HG02610 (cell line): Measurements from ENCODE around the gene AGFG2.
"Not testable (repeated sequence)": the region's sequence is repeated elsewhere in the genome, so short reads cannot be mapped to it uniquely, and the experiment has no call there.

Experiments used
- ATAC-seq: cut with Tn5 transposase; IDR thresholded peaks from one replicate; pipeline ENCODE4 v1.9.1; 2021; ENCODE audit warnings: mild to moderate bottlenecking, moderate library complexity; ENCODE audit not compliant: unreplicated experiment

The AGFG2 gene, protein sequence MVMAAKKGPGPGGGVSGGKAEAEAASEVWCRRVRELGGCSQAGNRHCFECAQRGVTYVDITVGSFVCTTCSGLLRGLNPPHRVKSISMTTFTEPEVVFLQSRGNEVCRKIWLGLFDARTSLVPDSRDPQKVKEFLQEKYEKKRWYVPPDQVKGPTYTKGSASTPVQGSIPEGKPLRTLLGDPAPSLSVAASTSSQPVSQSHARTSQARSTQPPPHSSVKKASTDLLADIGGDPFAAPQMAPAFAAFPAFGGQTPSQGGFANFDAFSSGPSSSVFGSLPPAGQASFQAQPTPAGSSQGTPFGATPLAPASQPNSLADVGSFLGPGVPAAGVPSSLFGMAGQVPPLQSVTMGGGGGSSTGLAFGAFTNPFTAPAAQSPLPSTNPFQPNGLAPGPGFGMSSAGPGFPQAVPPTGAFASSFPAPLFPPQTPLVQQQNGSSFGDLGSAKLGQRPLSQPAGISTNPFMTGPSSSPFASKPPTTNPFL

DNA sequence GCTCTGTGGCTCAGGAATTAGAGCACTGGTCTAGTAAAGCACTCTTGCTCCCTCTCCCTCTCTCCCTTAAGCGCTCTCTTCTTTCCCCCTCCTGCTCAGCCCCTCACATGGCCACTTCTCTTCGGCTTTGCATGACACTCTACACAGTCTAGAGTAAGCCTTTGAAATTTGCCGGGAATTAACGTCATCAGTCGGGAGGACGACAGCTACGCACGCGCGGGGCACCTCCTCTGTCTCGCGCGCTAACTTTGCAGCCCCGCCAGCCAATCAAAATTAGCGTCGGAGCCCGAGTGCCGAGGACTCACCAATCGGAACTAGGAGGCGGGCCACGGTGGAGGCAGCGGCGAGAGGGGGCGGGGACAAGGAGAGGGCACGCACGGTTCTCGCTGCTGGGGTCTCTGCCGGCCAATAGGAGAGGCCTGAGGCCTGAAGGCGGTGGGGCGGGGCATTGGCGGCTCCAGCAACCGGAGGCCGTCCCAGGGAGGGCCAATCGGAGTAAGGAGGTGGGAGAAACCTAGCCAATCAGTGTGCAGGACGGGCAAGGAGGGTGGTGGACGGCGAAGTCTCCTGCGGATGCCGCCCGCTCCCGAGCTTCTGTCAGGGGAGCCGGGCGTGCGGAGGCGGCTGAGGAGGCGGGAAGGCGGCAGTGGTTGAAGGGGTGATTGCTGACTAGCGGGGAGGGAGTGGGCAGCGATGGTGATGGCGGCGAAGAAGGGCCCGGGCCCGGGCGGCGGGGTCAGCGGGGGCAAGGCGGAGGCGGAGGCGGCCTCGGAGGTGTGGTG, at the start of gene AGFG2:
AGFG2 (plus strand) TSS at position 550 of the 782 bp plus-strand sequence; CDS start at position 694, 144 bp downstream.
- ATAC-seq = peak; percentile 94

DNA sequence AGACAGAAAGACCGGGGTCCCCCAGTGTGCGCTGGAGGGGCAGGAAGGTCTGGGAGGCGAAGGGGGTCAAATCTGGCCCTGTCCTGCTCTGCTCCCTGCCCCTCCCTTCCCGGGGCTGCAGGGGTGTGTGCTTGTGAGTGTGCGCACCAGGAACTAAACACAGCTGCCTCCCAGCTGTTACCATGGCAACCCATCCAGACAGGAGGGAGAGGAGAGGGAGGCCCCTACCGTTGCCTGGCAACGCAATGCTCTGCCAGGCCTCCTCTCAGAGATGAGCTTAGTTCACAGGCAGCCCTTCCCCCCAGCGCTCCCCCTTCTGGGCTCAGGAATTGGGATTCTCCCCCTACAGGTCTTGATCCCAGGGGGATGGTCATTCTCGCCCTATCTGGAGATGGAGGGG, 49.2 kb upstream of the AGFG2 start:
- ATAC-seq = no peak

DNA sequence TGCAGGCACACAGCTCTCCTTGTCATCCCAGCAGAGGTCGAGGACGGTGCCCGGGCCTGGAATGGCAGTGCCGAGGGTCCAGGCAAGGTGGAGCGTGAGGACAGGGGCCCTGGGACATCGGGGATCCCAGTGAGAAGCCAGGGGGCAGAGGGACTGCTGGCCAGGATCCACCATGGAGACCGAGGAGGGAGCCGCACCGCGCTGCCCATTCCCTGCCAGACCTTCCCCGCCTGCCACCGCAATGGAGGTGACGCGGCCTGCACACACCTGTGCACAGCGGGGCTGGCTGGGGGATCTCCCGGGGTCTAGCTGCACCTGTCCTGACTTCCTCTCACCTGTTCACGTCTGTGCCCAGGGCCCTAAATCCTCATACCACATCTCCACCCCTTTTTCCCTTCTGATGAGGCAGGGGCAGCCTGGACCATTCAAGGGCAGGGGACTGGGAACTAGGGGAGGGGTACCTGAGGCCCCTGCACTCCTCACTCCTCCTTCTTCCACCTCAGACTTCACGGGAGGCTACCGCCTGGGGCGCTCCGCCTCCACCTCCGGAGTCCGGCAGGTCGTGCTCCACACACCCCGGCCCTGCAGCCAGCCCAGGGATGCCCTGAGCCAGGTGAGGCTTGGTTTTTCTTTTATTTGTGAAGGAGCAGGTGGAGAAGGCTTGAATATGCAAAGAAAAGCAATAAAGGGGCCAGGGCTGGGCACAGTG, 48.4 kb upstream of the AGFG2 start:
- no peak for ATAC-seq

DNA sequence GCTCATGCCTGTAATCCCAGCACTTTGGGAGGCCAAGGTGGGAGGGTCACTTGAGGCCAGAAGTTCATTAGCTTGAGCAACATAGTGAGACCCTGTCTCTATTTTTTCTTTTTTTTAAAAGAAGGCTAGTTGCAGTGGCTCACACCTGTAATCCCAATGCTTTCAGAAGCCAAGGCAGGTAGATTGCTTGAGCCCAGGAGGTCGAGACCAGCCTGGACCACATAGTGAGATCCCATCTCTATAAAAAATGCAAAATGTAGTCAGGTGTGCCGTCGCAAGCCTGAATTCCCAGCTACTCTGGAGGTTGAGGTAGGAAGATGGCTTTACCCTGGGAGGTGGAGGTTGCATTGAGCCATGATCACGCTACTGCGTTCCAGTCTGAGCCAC, 47.8 kb upstream of the AGFG2 start:
- no peak for ATAC-seq

DNA sequence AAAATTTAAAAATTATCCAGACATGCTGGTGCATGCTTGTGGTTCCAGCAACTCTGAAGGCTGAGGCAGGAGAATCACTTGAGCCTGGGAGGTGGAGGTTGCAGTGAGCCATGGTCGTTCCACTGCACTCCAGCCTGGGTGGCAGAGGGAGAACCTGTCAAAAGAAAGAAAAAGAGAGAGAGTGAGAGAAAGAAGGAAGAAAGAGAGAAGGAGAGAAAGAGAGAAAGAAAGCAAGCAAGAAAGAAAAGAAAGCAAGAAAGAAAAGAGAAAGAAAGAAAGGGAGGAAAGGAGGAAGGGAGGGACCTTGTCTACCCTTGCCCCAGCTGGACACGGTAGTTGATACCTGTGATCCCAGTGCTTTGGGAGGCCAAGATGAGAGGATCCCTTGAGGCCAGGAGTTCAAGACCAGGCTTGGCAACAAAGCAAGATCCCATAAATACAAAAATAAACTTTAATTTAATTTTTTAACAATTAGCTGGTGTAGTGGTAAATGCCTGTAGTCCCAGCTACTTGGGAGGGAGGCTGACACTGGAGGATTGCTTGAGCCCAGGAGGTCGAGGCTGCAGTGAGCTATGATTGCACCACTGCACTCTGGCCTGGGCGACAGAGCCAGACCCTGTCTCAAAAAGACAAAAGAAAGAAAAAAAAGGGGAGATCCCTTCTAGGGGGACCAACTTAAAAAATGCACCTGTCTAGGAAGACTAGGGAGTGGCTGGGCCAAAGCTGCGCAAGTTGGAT, 46.1 kb upstream of the AGFG2 start:
- ATAC-seq = no peak

DNA sequence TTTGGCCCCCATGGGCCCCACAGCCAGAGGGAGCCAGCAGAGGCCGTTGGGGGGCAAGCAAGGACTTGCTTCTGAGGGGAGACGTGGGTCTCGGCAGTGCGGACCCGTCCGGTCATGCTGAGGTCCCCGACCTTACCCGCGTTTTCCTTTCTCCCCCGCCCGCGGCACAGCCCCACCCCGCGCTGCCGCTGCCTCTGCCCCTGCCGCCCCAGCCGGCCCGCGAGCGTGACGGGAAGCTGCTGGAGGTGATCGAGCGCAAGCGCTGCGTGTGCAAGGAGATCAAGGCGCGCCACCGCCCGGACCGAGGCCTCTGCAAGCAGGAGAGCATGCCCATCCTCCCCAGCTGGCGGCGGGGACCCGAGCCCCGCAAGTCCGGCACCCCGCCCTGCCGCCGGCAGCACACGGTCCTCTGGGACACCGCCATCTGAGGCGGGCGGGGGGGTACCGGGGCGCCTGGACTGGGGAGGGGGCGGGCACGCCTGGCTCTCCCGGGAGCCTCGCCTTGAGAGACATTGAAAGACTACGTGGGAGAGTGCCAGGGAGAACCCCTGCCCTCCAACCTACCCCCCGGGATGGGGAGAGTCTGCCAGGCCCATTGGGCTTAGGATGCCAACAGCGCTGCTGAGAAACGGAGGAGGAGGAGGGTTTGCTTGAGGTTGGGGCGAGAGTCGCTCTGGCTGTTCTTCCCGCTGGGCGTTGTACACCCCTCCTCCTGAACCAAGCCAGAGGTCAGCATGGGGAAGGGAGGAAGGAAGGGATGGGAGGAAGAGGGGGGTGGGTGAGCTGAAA, 45.3 kb upstream of the AGFG2 start:
- no peak for ATAC-seq

DNA sequence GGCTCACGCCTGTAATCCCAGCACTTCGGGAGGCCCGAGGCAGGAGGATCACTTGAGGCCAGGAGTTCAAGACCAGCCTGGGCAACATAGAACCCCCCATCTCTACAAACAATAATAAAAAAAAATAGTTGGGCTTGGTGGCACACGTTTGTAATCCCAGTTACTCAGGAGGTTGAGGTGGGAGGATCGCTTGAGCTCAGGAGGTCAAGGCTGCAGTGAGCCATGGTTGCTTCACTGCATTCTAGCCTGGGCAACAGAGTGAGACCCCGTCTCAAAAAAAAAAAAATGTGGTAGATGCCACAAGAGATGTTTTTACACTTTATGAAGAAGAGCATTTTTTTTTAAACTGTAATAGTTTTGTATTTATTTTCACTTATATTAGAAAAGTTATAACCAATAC, 42.5 kb upstream of the AGFG2 start:
- ATAC-seq = no peak

DNA sequence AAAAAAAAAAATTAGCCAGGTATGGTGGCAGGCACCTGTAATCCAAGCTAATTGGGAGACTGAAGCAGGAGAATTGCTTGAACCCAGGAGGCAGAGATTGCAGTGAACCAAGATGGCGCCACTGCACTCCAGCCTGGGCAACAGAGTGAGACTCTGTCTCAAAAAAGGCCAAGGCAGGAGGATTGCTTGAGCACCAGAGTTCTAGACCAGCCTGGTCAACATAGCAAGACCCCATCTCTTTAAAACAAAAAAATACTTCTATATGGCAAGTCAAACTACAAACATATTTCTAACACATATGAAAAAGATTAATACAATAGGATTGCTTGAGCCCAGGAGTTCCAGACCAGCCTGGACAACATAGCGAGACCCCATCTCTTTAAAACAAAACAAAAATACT, 38.3 kb upstream of the AGFG2 start:
- not testable (repeated sequence) for ATAC-seq

DNA sequence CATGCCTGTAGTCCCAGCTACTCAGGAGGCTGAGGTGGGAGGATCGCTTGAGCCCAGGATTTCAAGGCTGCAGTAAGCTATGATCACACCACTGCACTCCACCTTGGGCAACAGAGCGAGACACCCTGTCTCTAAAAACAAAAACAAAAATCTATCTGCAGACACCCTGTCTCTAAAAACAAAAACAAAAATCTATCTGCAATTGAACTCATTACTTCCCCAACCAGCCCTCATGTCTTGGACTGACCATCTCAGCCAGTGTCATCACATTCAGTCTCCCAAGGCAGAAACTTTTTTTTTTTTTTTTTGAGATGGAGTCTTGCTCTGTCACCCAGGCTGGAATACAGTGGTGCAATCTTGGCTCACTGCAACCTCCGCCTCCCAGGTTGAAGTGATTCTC, 35.0 kb upstream of the AGFG2 start:
- ATAC-seq = not testable (repeated sequence)

DNA sequence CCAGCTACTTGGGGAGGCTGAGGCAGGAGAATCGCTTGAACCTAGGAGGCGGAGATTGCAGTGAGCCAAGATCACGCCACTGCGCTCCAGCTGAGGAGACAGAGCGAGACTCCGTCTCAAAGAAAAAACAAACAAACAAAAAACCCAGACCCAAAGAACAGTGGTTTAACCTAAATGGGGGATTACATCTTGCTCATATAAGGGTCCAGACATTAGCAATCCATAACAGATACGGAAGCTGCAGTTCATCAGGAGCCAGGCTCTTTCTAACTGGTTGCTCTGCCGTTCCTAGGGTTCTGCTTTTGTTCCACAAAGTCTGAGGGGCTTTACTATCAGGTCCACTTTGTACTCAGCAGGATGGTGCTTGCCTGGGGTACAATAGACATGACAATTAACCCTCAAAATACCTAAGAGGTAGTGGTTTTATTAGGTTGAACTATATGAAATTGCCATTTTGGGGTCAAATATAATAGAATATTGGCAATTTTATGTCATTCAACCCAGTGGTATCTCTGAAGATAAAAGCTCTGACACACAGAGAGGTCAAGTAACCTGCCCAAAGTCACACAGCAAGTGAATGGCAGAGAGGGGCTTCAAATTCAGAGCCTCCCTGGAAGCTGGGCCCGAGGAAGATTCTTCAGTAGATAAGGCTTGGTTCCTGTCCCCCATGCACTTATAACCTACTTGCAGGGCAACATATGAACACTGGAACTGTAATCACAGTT, 34.0 kb upstream of the AGFG2 start:
- no peak for ATAC-seq

DNA sequence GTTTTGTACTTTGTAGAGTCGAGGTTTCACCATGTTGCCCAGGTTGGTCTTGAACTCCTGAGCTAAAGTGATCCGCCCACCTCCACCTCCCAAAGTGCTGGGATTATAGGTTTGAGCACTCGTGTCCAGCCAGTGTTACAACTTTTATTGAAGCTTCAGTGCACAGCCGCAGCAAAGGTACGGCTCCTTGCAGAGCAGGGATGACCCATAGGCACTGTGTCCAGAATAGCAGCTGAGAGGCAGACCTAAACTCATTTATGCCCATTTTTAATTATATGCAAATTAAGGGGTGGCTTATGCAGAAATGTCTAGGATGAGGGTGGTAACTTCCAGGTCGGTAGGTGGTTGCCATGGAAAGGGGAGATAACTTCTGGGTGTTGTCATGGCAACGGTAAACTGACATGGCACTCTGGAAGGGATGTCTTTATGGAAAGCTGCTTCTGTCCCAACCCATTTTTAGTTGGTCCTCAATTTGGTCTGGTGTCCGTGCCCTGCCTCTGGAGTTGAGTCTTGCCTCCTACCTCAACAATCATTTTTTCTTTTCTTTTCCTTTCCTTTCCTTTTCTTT, 32.6 kb upstream of the AGFG2 start:
- no peak for ATAC-seq

DNA sequence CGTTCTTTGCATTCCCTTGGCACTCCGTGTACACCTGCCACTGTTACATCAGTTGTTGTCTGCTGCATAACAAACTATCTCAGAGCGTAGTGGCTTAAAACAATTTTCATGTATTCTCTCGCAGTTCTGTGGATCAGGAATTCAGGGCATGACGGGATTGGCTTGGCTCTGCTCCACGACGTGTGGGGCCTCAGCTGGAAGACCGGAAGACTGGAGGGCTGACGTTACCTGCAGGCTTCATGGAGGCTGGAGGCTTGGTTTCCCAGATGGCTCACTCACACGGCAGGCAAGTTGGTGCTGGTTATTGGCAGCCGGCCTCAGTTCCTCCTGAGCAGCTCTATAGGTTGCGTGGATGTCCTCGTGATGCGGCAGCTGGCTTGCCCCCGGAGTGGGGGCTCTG, 29.8 kb upstream of the AGFG2 start:
- ATAC-seq = no peak

DNA sequence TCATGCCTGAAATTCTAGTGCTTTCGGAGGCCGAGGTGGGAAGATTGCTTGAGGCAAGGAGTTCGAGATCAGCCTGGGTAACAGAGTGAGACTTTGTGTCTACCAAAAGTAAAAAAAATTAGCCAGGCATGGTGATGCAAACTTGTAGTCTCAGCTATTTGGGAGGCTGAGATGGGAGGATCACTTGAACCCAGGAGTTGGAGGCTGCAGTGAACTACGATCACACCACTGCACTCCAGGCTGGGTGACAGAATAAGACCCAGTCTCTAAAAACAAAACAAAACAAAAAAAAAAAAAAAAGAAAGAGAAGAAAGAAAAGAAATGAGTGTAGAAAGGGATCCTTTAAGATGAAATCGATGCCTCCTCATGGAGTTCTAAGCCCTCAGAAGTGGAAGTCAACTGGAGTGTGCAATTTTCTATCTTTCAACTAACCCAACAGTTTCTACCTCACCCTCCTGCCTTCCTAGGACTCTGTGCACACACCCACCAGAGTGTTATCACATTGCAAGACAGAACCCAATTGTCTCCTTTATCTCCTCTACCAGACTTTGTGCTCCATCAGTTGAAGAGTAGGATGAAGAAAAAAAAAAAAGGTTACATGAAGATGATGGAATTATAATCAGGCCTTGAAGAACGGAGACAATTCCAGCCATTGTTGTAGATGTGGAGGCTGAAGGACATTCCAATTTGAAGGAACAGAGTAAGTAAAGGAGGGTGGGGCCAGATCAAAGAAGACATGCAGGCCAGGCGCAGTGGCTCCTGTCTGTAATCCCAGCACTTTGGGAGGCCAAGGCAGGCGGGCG, 28.4 kb upstream of the AGFG2 start:
- ATAC-seq = no peak

DNA sequence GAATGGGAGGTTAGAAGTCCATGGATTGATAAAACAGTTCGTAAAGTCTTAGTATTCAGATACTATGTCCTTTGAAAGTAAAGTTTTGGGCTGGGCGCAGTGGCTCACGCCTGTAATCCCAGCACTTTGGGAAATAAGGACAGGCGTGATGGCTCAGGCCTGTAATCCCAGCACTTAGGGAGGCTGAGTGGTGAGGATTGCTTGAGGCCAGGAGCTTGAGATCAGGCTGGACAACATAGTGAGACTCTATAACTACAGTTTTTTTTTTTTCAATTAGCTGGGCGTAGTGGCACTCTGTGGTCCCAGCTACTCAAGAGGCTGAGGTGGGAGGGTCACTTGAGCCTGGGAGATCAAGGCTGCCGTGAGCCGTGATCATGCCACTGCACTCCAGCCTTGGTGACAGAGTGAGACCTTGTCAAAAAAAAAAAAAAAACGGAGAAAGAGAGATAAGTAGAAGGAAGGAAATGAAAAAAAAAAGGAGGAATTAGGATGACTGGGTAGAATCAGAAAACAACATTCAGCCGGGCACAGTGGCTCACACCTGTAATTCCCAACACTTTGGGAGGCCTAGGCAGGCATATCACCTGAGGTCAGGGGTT, 25.7 kb upstream of the AGFG2 start:
- ATAC-seq = no peak

DNA sequence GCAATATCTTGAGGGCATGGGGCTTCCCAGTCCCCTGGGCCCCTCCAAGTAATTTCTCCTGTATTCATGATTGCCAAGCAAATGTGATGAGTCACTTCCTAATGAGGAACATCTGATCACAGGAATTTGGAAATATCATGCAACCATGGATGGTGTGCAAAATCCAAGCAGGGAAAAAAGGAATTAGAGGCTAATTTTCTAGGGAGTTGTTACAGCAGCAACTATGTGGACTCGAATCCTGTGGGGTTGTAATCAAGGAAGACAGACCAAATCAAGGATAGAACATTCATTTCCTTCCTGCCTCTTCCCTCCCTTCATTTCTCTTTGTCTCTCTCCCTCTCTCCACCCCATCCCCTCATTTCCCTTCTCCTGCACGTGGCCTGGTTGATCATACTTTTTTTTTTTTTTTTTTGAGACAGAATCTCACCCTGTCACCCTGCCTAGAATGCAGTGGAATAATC, 23.9 kb upstream of the AGFG2 start:
- ATAC-seq = no peak

DNA sequence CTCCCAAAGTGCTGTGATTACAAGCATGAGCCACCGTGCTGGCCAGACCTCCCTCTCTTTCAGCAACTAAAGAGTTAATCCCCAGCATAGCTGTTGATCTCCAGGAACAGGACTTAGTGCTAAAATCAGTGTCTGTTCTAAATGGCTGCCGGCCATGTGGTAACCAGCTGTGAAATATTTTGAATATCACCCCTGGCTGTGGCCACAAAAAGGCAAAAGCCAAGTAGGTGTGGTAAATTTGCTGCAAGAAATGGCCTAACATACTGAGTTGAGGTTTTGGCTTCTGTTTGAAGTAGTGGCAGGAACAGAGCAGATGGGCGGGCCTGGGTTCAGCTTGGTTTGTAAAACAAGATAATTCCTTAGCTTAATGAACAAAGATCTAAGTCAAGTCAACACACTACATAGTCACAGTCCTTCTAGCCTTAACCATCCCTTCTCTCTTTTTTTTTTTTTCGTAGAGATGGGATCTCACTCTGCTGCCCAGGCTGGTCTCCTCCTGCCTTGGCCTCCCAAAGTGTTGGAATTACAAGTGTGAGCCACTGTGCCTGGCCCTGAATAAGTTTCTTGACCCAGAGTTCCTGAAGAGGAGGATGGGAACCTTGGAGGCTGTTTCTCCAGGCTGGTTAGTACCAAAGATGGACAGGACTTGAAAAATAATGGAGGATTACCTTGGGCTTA, 22.7 kb upstream of the AGFG2 start:
- no peak for ATAC-seq

DNA sequence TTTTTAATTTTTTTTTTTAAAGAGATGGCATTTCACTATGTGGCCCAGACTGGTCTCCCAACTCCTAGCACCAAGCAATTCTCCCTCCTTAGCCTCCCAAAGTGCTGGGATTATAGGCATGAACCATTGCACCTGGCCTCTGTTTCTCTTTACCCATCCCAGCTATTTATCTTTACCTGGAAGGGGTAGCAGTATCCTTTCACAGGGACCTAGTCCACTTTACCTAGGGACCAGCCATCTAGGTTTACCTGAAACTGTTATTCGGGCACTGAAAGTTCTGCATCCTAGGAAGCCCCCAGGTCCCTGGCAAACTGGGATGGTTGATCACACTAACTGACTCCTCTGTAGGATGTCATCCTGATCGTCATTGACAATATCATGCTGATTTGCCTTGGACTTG, 21.7 kb upstream of the AGFG2 start:
- no peak for ATAC-seq
